Stimulated activated CD4-positive, alpha-beta T cell treated with anti-CD3 and anti-CD28 coated beads, Interleukin-15, amount 100 ng/mL, for 48 hours (primary cell): ENCODE data around the gene NATD1.

ENCODE experiments used
- DNase-seq, 2 donors: peaks; one replicate each; pipeline ENCODE4 v3.0.0-alpha.2; 2020; ENCODE audit warnings: low read depth in 2 of 2

The NATD1 gene

GRCh38 chr17:21275579-21276263 lies 22.5 kb upstream of the NATD1 start:
- peak; percentile 85 to 96 for DNase-seq

GRCh38 chr17:21275047-21275578 lies 21.9 kb upstream of the NATD1 start:
- no peak for DNase-seq

GRCh38 chr17:21272881-21273792 lies 19.9 kb upstream of the NATD1 start:
- no peak for DNase-seq

GRCh38 chr17:21272250-21272649 lies 19.0 kb upstream of the NATD1 start:
- no peak for DNase-seq

- no peak for DNase-seq
These were observed 18.4 kb upstream of the NATD1 start for GRCh38 chr17:21271454-21272183.

- no peak for DNase-seq
These were observed 16.2 kb upstream of the NATD1 start for GRCh38 chr17:21269394-21269793.

- no peak for DNase-seq
These were observed 15.5 kb upstream of the NATD1 start for GRCh38 chr17:21268596-21269188.

GRCh38 chr17:21263376-21263775 lies 10.2 kb upstream of the NATD1 start:
- DNase-seq, result no peak

- no peak for DNase-seq
These were observed 9.2 kb upstream of the NATD1 start for GRCh38 chr17:21262259-21262993.

- DNase-seq, result no peak
These were observed 5.4 kb upstream of the NATD1 start for GRCh38 chr17:21258593-21258992.

- DNase-seq, result no peak
These were observed 634 bp upstream of the NATD1 start for GRCh38 chr17:21253646-21254441.

- no peak for DNase-seq
These were observed 868 bp downstream of the NATD1 start for GRCh38 chr17:21252289-21252795.

GRCh38 chr17:21251337-21252010 lies 1.7 kb downstream of the NATD1 start:
- no peak for DNase-seq

GRCh38 chr17:21250854-21251253 lies 2.4 kb downstream of the NATD1 start:
- DNase-seq, result no peak

GRCh38 chr17:21249920-21250703 lies 3.1 kb downstream of the NATD1 start:
- DNase-seq, result no peak

GRCh38 chr17:21249086-21249795 lies 4.0 kb downstream of the NATD1 start:
- DNase-seq, result no peak

- no peak for DNase-seq
These were observed 4.7 kb downstream of the NATD1 start for GRCh38 chr17:21248500-21248899.
